ENCODE results near the gene LRRC8E. TPM values are rescaled to one million over a fixed set of nuclear protein-coding genes. Genes with fewer than 3 reads are reported as not detected.

LRRC8E gene
- total RNA-seq, 1 donor from 2014 or later, result 4.3 TPM

- H3K27ac Mint-ChIP-seq, result no peak overlapping the region
- no peaks in the 10 kb centered on the region for H3K36me3 Mint-ChIP-seq
- H3K4me3 Mint-ChIP-seq, result no peak overlapping the region
- peaks cover 7% of the 10 kb centered on the region for H3K27me3 Mint-ChIP-seq
- no peak for DNase-seq (ENCODE audit: extremely low spot score, unreplicated experiment)
- H3K9me3 Mint-ChIP-seq, result no peaks in the 10 kb centered on the region
- peaks cover 7% of the 10 kb centered on the region for H3K4me1 Mint-ChIP-seq (ENCODE audit: unreplicated experiment)
- no peak for TF ChIP-seq CTCF (conservative IDR thresholded peaks at IDR 0.05)
These were observed 36.4 kb upstream of the LRRC8E start for GRCh38 chr19:7851623-7852500.

- Mint-ChIP-seq H3K27ac (peak overlapping the region; percentile 79), H3K4me3 (no peak overlapping the region), H3K36me3 (no peaks in the 10 kb centered on the region), H3K27me3 (peaks cover 7% of the 10 kb centered on the region), H3K9me3 (no peaks in the 10 kb centered on the region), H3K4me1 (ENCODE audit: unreplicated experiment) (peaks cover 7% of the 10 kb centered on the region)
- DNase-seq (ENCODE audit: extremely low spot score, unreplicated experiment), result peak; percentile 88
- peak; percentile 96 for TF ChIP-seq CTCF (conservative IDR thresholded peaks at IDR 0.05)
These were observed 35.2 kb upstream of the LRRC8E start for GRCh38 chr19:7852851-7853769.

GRCh38 chr19:7853770-7854128 is 34.6 kb upstream of the LRRC8E start:
- Mint-ChIP-seq H3K36me3 (no peaks in the 10 kb centered on the region), H3K27me3 (peaks cover 10% of the 10 kb centered on the region), H3K27ac (peak overlapping the region; percentile 79), H3K4me1 (ENCODE audit: unreplicated experiment) (peaks cover 7% of the 10 kb centered on the region), H3K9me3 (no peaks in the 10 kb centered on the region), H3K4me3 (no peak overlapping the region)
- TF ChIP-seq CTCF (conservative IDR thresholded peaks at IDR 0.05), result no peak
- DNase-seq (ENCODE audit: extremely low spot score, unreplicated experiment), result no peak

- Mint-ChIP-seq H3K9me3 (no peaks in the 10 kb centered on the region), H3K27ac (no peak overlapping the region), H3K27me3 (peaks cover 10% of the 10 kb centered on the region), H3K4me3 (peak overlapping the region; percentile 25), H3K36me3 (no peaks in the 10 kb centered on the region), H3K4me1 (ENCODE audit: unreplicated experiment) (peaks cover 7% of the 10 kb centered on the region)
- no peak for TF ChIP-seq CTCF (conservative IDR thresholded peaks at IDR 0.05)
- DNase-seq (ENCODE audit: extremely low spot score, unreplicated experiment), result no peak
These were observed 32.7 kb upstream of the LRRC8E start for GRCh38 chr19:7855426-7856108.

GRCh38 chr19:7856109-7856591 is 32.2 kb upstream of the LRRC8E start:
- H3K27me3 Mint-ChIP-seq, result peaks cover 13% of the 10 kb centered on the region
- no peaks in the 10 kb centered on the region for H3K36me3 Mint-ChIP-seq
- no peak overlapping the region for H3K27ac Mint-ChIP-seq
- peaks cover 7% of the 10 kb centered on the region for H3K4me1 Mint-ChIP-seq (ENCODE audit: unreplicated experiment)
- no peaks in the 10 kb centered on the region for H3K9me3 Mint-ChIP-seq
- no peak overlapping the region for H3K4me3 Mint-ChIP-seq
- no peak for TF ChIP-seq CTCF (conservative IDR thresholded peaks at IDR 0.05)
- DNase-seq (ENCODE audit: extremely low spot score, unreplicated experiment), result no peak

Measured in type B pancreatic cell (in vitro differentiated cells).